ENCODE results near the gene NEU3. TPM values are rescaled to one million over a fixed set of nuclear protein-coding genes. Genes with fewer than 3 reads are reported as not detected.
A peak's percentile ranks its signal among the peaks of the same experiment; 100 is the strongest.

NEU3 gene
- polyA plus RNA-seq, 1 experiment, result 7.5 TPM

GRCh38 chr11:74948898-74949752 lies 39.6 kb upstream of the NEU3 start, which contains the start of the genes SPCS2 and XRRA1:
TSS of gene SPCS2 (plus strand) at chr11:74949266. CDS start at chr11:74949286, 20 bp downstream.
TSS of gene XRRA1 (minus strand) at chr11:74949091. CDS start at chr11:74940878, 8,213 bp downstream.
- no peak for TF ChIP-seq CTCF (IDR thresholded peaks at IDR 0.05; ENCODE audit: insufficient read depth, low read depth, low read length)
- Histone ChIP-seq H3K27me3 (ENCODE audit: control insufficient read depth, insufficient read depth, low read length) (no peaks in the 10 kb centered on the region), H3K4me3 (ENCODE audit: low read depth, low read length) (peak within 1 kb of the TSS; percentile 60), H3K36me3 (ENCODE audit: control insufficient read depth, insufficient read depth, low read length) (0 out of 2 replicates have a peak, but pooled peaks cover 1% of the 10 kb centered on the region)
- ChIA-PET POLR2A (no interaction called here), CTCF (interaction anchor here (0.5 to 1.9 kb wide), 5 partner anchors 9 to 300 kb away, joined by 3 to 5 read pairs (median 3); no protein-coding TSS in a partner anchor)
- DNase-seq (ENCODE audit: low read depth), result peak; percentile 92

- CTCF ChIA-PET, result interaction anchor here (1.1 to 1.9 kb wide), 2 partner anchors 82 to 299 kb away, joined by 3 to 5 read pairs; no protein-coding TSS in a partner anchor
- no peak for DNase-seq (ENCODE audit: low read depth)
- POLR2A ChIA-PET, result no interaction called here
Observed at GRCh38 chr11:74949753-74950137, 39.0 kb upstream of the NEU3 start.

GRCh38 chr11:74950374-74950969 lies 38.3 kb upstream of the NEU3 start:
- CTCF ChIA-PET, result interaction anchor here (1.9 kb wide), 1 partner anchor 81 kb away, joined by 5 read pairs; no protein-coding TSS in a partner anchor
- no peak for DNase-seq (ENCODE audit: low read depth)
- no peak for TF ChIP-seq CTCF (IDR thresholded peaks at IDR 0.05; ENCODE audit: insufficient read depth, low read depth, low read length)
- POLR2A ChIA-PET, result no interaction called here
- Histone ChIP-seq H3K27me3 (ENCODE audit: control insufficient read depth, insufficient read depth, low read length) (no peaks in the 10 kb centered on the region), H3K36me3 (ENCODE audit: control insufficient read depth, insufficient read depth, low read length) (0 out of 2 replicates have a peak, but pooled peaks cover 1% of the 10 kb centered on the region), H3K4me3 (ENCODE audit: low read depth, low read length) (peak overlapping the region; percentile 60)

More at GRCh38 chr11:74949753-74950137, 39.0 kb upstream of the NEU3 start:
- no peaks in the 10 kb centered on the region for H3K27me3 ChIP-seq (ENCODE audit: control insufficient read depth, insufficient read depth, low read length)
- H3K36me3 ChIP-seq (ENCODE audit: control insufficient read depth, insufficient read depth, low read length), result 0 out of 2 replicates have a peak, but pooled peaks cover 1% of the 10 kb centered on the region
- H3K4me3 ChIP-seq (ENCODE audit: low read depth, low read length), result peak overlapping the region; percentile 60
- TF ChIP-seq CTCF (IDR thresholded peaks at IDR 0.05; ENCODE audit: insufficient read depth, low read depth, low read length), result no peak

GRCh38 chr11:74951226-74951625 lies 37.5 kb upstream of the NEU3 start:
- H3K36me3 ChIP-seq (ENCODE audit: control insufficient read depth, insufficient read depth, low read length), result 0 out of 2 replicates have a peak, but pooled peaks cover 1% of the 10 kb centered on the region
- no peak overlapping the region for H3K4me3 ChIP-seq (ENCODE audit: low read depth, low read length)
- ChIA-PET CTCF (no interaction called here), POLR2A (no interaction called here)
- DNase-seq (ENCODE audit: low read depth), result no peak
- no peaks in the 10 kb centered on the region for H3K27me3 ChIP-seq (ENCODE audit: control insufficient read depth, insufficient read depth, low read length)
- no peak for TF ChIP-seq CTCF (IDR thresholded peaks at IDR 0.05; ENCODE audit: insufficient read depth, low read depth, low read length)

GRCh38 chr11:74952752-74953151 lies 36.0 kb upstream of the NEU3 start:
- Histone ChIP-seq H3K27me3 (ENCODE audit: control insufficient read depth, insufficient read depth, low read length) (no peaks in the 10 kb centered on the region), H3K36me3 (ENCODE audit: control insufficient read depth, insufficient read depth, low read length) (0 out of 2 replicates have a peak, but pooled peaks cover 1% of the 10 kb centered on the region), H3K4me3 (ENCODE audit: low read depth, low read length) (no peak overlapping the region)
- POLR2A ChIA-PET, result no interaction called here
- TF ChIP-seq CTCF (IDR thresholded peaks at IDR 0.05; ENCODE audit: insufficient read depth, low read depth, low read length), result no peak
- DNase-seq (ENCODE audit: low read depth), result no peak
- CTCF ChIA-PET, result no interaction called here
